ENCODE data around the gene GDPD4.

GRCh38 chr11:77345621-77346020 is 44.1 kb upstream of the GDPD4 start:
- TF ChIP-seq CTCF (IDR thresholded peaks at IDR 0.05) = no peak
- no peak for TF ChIP-seq POLR2AphosphoS5 (IDR thresholded peaks at IDR 0.05)

Measured in upper lobe of left lung (tissue), 4 donors.